Osteoblast (primary cell): ENCODE data around the gene RIMS1. TPM values are rescaled to one million over a fixed set of nuclear protein-coding genes. Genes with fewer than 3 reads are reported as not detected.

Experiments
- DNase-seq: peaks from one replicate; pipeline ENCODE4 v3.0.0; 2011; ENCODE audit warnings: low spot score, mixed read lengths; ENCODE audit not compliant: insufficient read length; ENCODE audit errors: missing footprints
- H2AFZ ChIP-seq: 2 replicates; pipeline ENCODE4 v1.6.0; 2011; ENCODE audit warnings: mild to moderate bottlenecking, low read length
- H3K27ac ChIP-seq: 2 replicates; pipeline ENCODE4 v1.5.1; 2011; ENCODE audit warnings: mild to moderate bottlenecking, low read depth, low read length, moderate library complexity
- H3K27me3 ChIP-seq: 2 replicates; pipeline ENCODE4 v1.6.0; 2012; ENCODE audit warnings: mild to moderate bottlenecking, control low read depth, inconsistent platforms, low read length, moderate library complexity; ENCODE audit not compliant: insufficient read depth
- H3K36me3 ChIP-seq: 2 replicates; pipeline ENCODE4 v1.5.1; 2011; ENCODE audit warnings: mild to moderate bottlenecking, low read length, control low read depth, moderate library complexity; ENCODE audit not compliant: insufficient read depth
- H3K4me1 ChIP-seq: 2 replicates; pipeline ENCODE4 v1.5.1; 2011; ENCODE audit warnings: mild to moderate bottlenecking, low read length, control low read depth, moderate library complexity; ENCODE audit not compliant: insufficient read depth
- H3K4me2 ChIP-seq: 2 replicates; pipeline ENCODE4 v1.6.0; 2011; ENCODE audit warnings: mild to moderate bottlenecking, low read length; ENCODE audit not compliant: insufficient read depth
- H3K4me3 ChIP-seq: fragments of 200-600 bp; sonication (generic); 3 replicates; pipeline ENCODE4 v1.5.1; 2012; ENCODE audit warnings: mild to moderate bottlenecking, low read length, inconsistent platforms; ENCODE audit not compliant: insufficient read depth
- H3K79me2 ChIP-seq: 2 replicates; pipeline ENCODE4 v1.6.0; 2012; ENCODE audit warnings: mild to moderate bottlenecking, low read length, control low read depth, inconsistent platforms; ENCODE audit not compliant: insufficient read depth
- H3K9me3 ChIP-seq: 2 replicates; pipeline ENCODE4 v1.5.1; 2011; ENCODE audit warnings: low read depth, low read length, control low read depth
- H4K20me1 ChIP-seq: 2 replicates; pipeline ENCODE4 v1.6.0; 2012; ENCODE audit warnings: mild to moderate bottlenecking, low read length, control low read depth; ENCODE audit not compliant: insufficient read depth
- CTCF ChIP-seq: IDR thresholded peaks from 2 replicates; pipeline ENCODE4 v1.5.1; 2011; ENCODE audit warnings: mild to moderate bottlenecking, low read depth, low read length, moderate library complexity; ENCODE audit errors: extremely low read depth
- total RNA-seq: library from RNA; depleted of rRNA; stranded (reverse); fragments of >200 nt; gene quantifications from 2 replicates; pipeline ENCODE4 v1.2.3, GENCODE V29; 2012

The RIMS1 gene
- total RNA-seq, 1 donor: 13.4 TPM

GRCh38 chr6:72296375-72296774, 410.0 kb downstream of the RIMS1 start:
- no peak overlapping the region for H3K27ac ChIP-seq
- no peaks in the 10 kb centered on the region for H3K9me3 ChIP-seq
- TF ChIP-seq CTCF: no peak
- no peaks in the 10 kb centered on the region for H3K27me3 ChIP-seq
- no peak overlapping the region for H3K4me2 ChIP-seq
- no peak overlapping the region for H2AFZ ChIP-seq
- no peaks in the 10 kb centered on the region for H4K20me1 ChIP-seq
- no peaks in the 10 kb centered on the region for H3K36me3 ChIP-seq
- DNase-seq: no peak
- no peak overlapping the region for H3K4me3 ChIP-seq
- H3K79me2 ChIP-seq: no peaks in the 10 kb centered on the region
- no peaks in the 10 kb centered on the region for H3K4me1 ChIP-seq

GRCh38 chr6:72305971-72306370, 419.6 kb downstream of the RIMS1 start:
- no peaks in the 10 kb centered on the region for H3K27me3 ChIP-seq
- H3K9me3 ChIP-seq: no peaks in the 10 kb centered on the region
- no peak overlapping the region for H3K4me2 ChIP-seq
- H3K4me1 ChIP-seq: no peaks in the 10 kb centered on the region
- no peak overlapping the region for H3K4me3 ChIP-seq
- no peak overlapping the region for H3K27ac ChIP-seq
- H2AFZ ChIP-seq: no peak overlapping the region
- no peak for TF ChIP-seq CTCF
- no peaks in the 10 kb centered on the region for H3K79me2 ChIP-seq
- H3K36me3 ChIP-seq: no peaks in the 10 kb centered on the region
- no peak for DNase-seq
- H4K20me1 ChIP-seq: no peaks in the 10 kb centered on the region

GRCh38 chr6:72316675-72317380, 430.5 kb downstream of the RIMS1 start:
- no peaks in the 10 kb centered on the region for H3K27me3 ChIP-seq
- H3K79me2 ChIP-seq: no peaks in the 10 kb centered on the region
- no peak for TF ChIP-seq CTCF
- no peak overlapping the region for H3K27ac ChIP-seq
- no peak overlapping the region for H3K4me2 ChIP-seq
- H4K20me1 ChIP-seq: no peaks in the 10 kb centered on the region
- DNase-seq: peak; percentile 23
- no peak overlapping the region for H2AFZ ChIP-seq
- H3K4me3 ChIP-seq: no peak overlapping the region
- no peaks in the 10 kb centered on the region for H3K9me3 ChIP-seq
- H3K36me3 ChIP-seq: no peaks in the 10 kb centered on the region
- peaks cover 2% of the 10 kb centered on the region for H3K4me1 ChIP-seq

- Histone ChIP-seq H3K9me3 (no peaks in the 10 kb centered on the region), H3K79me2 (no peaks in the 10 kb centered on the region), H3K4me3 (no peak overlapping the region), H4K20me1 (no peaks in the 10 kb centered on the region), H3K27me3 (no peaks in the 10 kb centered on the region), H3K4me1 (peaks cover 5% of the 10 kb centered on the region), H3K4me2 (no peak overlapping the region), H3K36me3 (no peaks in the 10 kb centered on the region), H3K27ac (no peak overlapping the region), H2AFZ (peak overlapping the region; percentile 48)
- TF ChIP-seq CTCF: no peak
- peak; percentile 19 for DNase-seq
Measured at GRCh38 chr6:72321788-72322187, 435.4 kb downstream of the RIMS1 start.
